GM12878 (cell line): Measurements from ENCODE around the gene TEX54. TPM values are rescaled to one million over a fixed set of nuclear protein-coding genes. Genes with fewer than 3 reads are reported as not detected.
A peak's percentile ranks its signal among the peaks of the same experiment; 100 is the strongest.

Source experiments
- ESRRA ChIP-seq: IDR thresholded peaks from 2 replicates; pipeline ENCODE4 v1.6.1; 2012; ENCODE audit warnings: mild to moderate bottlenecking, low read length, improper control_type of control experiment
- IKZF2 ChIP-seq, 2 experiments: fragments of 450-650 bp; IDR thresholded peaks; 2 replicates each; pipeline ENCODE4 v1.6.1; 2017; ENCODE audit warnings: mild to moderate bottlenecking in 2 of 2, moderate library complexity in 2 of 2
- JUND ChIP-seq: IDR thresholded peaks from 2 replicates; pipeline ENCODE4 v1.6.1; 2012; ENCODE audit warnings: low read depth, mild to moderate bottlenecking, low read length, improper control_type of control experiment, moderate library complexity
- LARP7 ChIP-seq: fragments of 450-650 bp; IDR thresholded peaks from 2 replicates; pipeline ENCODE4 v1.6.1; 2017; ENCODE audit warnings: mild to moderate bottlenecking
- NRF1 ChIP-seq: conservative IDR thresholded peaks from 2 replicates; pipeline ENCODE4 v1.6.1; 2011; ENCODE audit warnings: mild to moderate bottlenecking, low read depth, low read length, improper control_type of control experiment
- RBBP5 ChIP-seq: fragments of 200-600 bp; sonication (generic); conservative IDR thresholded peaks from 2 replicates; pipeline ENCODE4 v1.6.1; 2016
- RFX5 ChIP-seq: IDR thresholded peaks from 2 replicates; pipeline ENCODE4 v1.6.1; 2011; ENCODE audit warnings: low read depth, low read length, improper control_type of control experiment
- RUNX3 ChIP-seq: IDR thresholded peaks from 2 replicates; pipeline ENCODE4 v1.6.1; 2012; ENCODE audit warnings: low read length, inconsistent platforms
- SMAD1 ChIP-seq: fragments of 450-650 bp; IDR thresholded peaks from 2 replicates; pipeline ENCODE4 v1.6.1; 2018; ENCODE audit warnings: mild to moderate bottlenecking, low read depth; ENCODE audit not compliant: partially characterized antibody
- SPI1 ChIP-seq: IDR thresholded peaks from 2 replicates; pipeline ENCODE4 v1.6.1; 2011; ENCODE audit warnings: low read depth, mild to moderate bottlenecking, low read length, moderate library complexity, borderline replicate concordance; ENCODE audit not compliant: insufficient read depth
- SREBF1 ChIP-seq: IDR thresholded peaks from 2 replicates; pipeline ENCODE4 v1.6.1; 2012; ENCODE audit warnings: mild to moderate bottlenecking, low read length
- SUPT20H ChIP-seq: IDR thresholded peaks from 2 replicates; pipeline ENCODE4 v1.6.1; 2011; ENCODE audit warnings: low read depth, mild to moderate bottlenecking, low read length, moderate library complexity, borderline replicate concordance; ENCODE audit not compliant: control insufficient read depth
- TAF1 ChIP-seq: IDR thresholded peaks from 2 replicates; pipeline ENCODE4 v1.6.1; 2011; ENCODE audit warnings: mild to moderate bottlenecking, low read depth, low read length, borderline replicate concordance
- ZNF592 ChIP-seq: fragments of 450-650 bp; IDR thresholded peaks from 2 replicates; pipeline ENCODE4 v1.6.1; 2017; ENCODE audit warnings: mild to moderate bottlenecking, moderate library complexity
- ZNF622 ChIP-seq: fragments of 450-650 bp; IDR thresholded peaks from 2 replicates; pipeline ENCODE4 v1.6.1; 2017; ENCODE audit warnings: mild to moderate bottlenecking, inconsistent platforms
- polyA plus RNA-seq, 11 experiments: library from polyadenylated mRNA; depleted of rRNA in 4 of 11; unstranded in 6 of 11; stranded (reverse) in 5 of 11; fragments of >200 nt; fragmentation: Nextera tagmentation in 4 of 11; fragmentation: Illumina TruSeq in 1 of 11; extraction: Ambion mirVana in 4 of 11; extraction: Trizol in 1 of 11; gene quantifications; 1 replicate in 1 of 11; 2 replicates in 10 of 11; pipeline versions ENCODE4 v1.2.1 to v1.2.3, GENCODE V29; 2011 to 2016; ENCODE audit warnings: inconsistent platforms in 2 of 11, missing spikeins in 2 of 11, low read depth in 1 of 11
- total RNA-seq, 4 experiments: library from RNA; depleted of rRNA in 3 of 4; stranded (reverse); fragments of >200 nt in 3 of 4; fragmentation: Illumina TruSeq in 1 of 4; extraction: Trizol in 1 of 4; gene quantifications; 2 replicates each; pipeline versions ENCODE4 v1.2.1 to v1.2.3, GENCODE V29; 2013 to 2021
- TF ChIP-seq, protein P1 (sequence below): fragments of 450-650 bp; IDR thresholded peaks from 2 replicates; pipeline ENCODE4 v1.6.1; 2017; ENCODE audit warnings: low read depth, mild to moderate bottlenecking, moderate library complexity
- TF ChIP-seq, protein P2 (sequence below), 3 experiments: IDR thresholded peaks in 2 of 3; conservative IDR thresholded peaks in 1 of 3; 2 replicates each; pipeline ENCODE4 v1.5.1; 2011; ENCODE audit warnings: low read depth in 3 of 3, low read length in 3 of 3, mild to moderate bottlenecking in 3 of 3, control low read depth in 2 of 3, moderate library complexity in 2 of 3, inconsistent platforms in 1 of 3, mixed read lengths in 1 of 3; ENCODE audit not compliant: control insufficient read depth in 2 of 3, insufficient read depth in 1 of 3; ENCODE audit errors: extremely low read depth in 1 of 3
- TF ChIP-seq, protein P3 (sequence below): fragments of 450-650 bp; formaldehyde crosslinking; IDR thresholded peaks from 2 replicates; pipeline ENCODE4 v1.4.0; 2022; ENCODE audit warnings: mild to moderate bottlenecking, moderate library complexity

The TEX54 gene
- total and polyA plus RNA-seq, 10 of the 15 experiments (the other 5 are each of a cell fraction or from before 2014, with no cell fraction given), result 0.38 to 0.68 (median 0.51) TPM; not detected in 7

DNA sequence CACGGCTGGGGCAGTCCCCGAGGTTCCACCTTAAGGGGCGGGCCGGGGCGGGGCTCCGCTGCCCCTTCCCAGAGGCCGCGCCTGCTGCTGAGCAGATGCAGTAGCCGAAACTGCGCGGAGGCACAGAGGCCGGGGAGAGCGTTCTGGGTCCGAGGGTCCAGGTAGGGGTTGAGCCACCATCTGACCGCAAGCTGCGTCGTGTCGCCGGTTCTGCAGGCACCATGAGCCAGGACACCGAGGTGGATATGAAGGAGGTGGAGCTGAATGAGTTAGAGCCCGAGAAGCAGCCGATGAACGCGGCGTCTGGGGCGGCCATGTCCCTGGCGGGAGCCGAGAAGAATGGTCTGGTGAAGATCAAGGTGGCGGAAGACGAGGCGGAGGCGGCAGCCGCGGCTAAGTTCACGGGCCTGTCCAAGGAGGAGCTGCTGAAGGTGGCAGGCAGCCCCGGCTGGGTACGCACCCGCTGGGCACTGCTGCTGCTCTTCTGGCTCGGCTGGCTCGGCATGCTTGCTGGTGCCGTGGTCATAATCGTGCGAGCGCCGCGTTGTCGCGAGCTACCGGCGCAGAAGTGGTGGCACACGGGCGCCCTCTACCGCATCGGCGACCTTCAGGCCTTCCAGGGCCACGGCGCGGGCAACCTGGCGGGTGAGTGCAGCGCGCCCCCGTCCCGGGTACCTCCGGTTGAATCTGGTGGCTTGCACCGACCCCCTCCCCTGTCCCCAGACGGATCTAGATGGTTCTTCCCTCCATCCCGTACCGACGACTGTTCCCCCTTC is 48.4 kb upstream of the TEX54 start, which contains the start of gene SLC3A2 (continued):
- TF ChIP-seq ZNF592 (peak; percentile 73; the same call in 1 of the 2 replicates), SREBF1 (no peak), TAF1 (peak; percentile 86), IKZF2 (IDR thresholded peaks at IDR 0.05) (0 out of 4 replicates have a peak, but pooled peaks of 1 of the 2 experiments have one; percentile 12), ZNF622 (no peak), NRF1 (no peak), RBBP5 (no peak), RUNX3 (peak; percentile 70), LARP7 (peak; percentile 94), ESRRA (no peak), RFX5 (no peak; the same call in 1 of the 2 replicates), JUND (no peak), SPI1 (no peak), SUPT20H (no peak), SMAD1 (peak; percentile 73)
- TF ChIP-seq, protein P1, sequence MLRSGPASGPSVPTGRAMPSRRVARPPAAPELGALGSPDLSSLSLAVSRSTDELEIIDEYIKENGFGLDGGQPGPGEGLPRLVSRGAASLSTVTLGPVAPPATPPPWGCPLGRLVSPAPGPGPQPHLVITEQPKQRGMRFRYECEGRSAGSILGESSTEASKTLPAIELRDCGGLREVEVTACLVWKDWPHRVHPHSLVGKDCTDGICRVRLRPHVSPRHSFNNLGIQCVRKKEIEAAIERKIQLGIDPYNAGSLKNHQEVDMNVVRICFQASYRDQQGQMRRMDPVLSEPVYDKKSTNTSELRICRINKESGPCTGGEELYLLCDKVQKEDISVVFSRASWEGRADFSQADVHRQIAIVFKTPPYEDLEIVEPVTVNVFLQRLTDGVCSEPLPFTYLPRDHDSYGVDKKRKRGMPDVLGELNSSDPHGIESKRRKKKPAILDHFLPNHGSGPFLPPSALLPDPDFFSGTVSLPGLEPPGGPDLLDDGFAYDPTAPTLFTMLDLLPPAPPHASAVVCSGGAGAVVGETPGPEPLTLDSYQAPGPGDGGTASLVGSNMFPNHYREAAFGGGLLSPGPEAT, result peak; percentile 89
- TF ChIP-seq, protein P2, sequence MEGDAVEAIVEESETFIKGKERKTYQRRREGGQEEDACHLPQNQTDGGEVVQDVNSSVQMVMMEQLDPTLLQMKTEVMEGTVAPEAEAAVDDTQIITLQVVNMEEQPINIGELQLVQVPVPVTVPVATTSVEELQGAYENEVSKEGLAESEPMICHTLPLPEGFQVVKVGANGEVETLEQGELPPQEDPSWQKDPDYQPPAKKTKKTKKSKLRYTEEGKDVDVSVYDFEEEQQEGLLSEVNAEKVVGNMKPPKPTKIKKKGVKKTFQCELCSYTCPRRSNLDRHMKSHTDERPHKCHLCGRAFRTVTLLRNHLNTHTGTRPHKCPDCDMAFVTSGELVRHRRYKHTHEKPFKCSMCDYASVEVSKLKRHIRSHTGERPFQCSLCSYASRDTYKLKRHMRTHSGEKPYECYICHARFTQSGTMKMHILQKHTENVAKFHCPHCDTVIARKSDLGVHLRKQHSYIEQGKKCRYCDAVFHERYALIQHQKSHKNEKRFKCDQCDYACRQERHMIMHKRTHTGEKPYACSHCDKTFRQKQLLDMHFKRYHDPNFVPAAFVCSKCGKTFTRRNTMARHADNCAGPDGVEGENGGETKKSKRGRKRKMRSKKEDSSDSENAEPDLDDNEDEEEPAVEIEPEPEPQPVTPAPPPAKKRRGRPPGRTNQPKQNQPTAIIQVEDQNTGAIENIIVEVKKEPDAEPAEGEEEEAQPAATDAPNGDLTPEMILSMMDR (IDR thresholded peaks at IDR 0.05 in 2 of 3, conservative IDR thresholded peaks at IDR 0.05 in 1 of 3; ENCODE audit: control insufficient read depth in 2 of 3, extremely low read depth in 1 of 3, insufficient read depth in 1 of 3, low read depth in 3 of 3, low read length in 3 of 3), result peak; percentile 64 to 86 (median 83)
- TF ChIP-seq, protein P3, sequence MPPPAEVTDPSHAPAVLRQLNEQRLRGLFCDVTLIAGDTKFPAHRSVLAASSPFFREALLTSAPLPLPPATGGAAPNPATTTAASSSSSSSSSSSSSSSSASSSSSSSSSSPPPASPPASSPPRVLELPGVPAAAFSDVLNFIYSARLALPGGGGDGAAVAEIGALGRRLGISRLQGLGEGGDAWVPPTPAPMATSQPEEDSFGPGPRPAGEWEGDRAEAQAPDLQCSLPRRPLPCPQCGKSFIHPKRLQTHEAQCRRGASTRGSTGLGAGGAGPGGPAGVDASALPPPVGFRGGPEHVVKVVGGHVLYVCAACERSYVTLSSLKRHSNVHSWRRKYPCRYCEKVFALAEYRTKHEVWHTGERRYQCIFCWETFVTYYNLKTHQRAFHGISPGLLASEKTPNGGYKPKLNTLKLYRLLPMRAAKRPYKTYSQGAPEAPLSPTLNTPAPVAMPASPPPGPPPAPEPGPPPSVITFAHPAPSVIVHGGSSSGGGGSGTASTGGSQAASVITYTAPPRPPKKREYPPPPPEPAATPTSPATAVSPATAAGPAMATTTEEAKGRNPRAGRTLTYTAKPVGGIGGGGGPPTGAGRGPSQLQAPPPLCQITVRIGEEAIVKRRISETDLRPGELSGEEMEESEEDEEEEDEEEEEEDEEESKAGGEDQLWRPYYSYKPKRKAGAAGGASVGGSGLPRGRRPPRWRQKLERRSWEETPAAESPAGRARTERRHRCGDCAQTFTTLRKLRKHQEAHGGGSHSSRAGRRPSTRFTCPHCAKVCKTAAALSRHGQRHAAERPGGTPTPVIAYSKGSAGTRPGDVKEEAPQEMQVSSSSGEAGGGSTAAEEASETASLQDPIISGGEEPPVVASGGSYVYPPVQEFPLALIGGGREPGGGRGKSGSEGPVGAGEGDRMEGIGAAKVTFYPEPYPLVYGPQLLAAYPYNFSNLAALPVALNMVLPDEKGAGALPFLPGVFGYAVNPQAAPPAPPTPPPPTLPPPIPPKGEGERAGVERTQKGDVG (CRISPR knock-in tag), result no peak
